PFSK-1 (cell line): Measurements from ENCODE around the gene STARD8.

Source experiments
- FOXP2 ChIP-seq: optimal IDR thresholded peaks from 2 replicates; pipeline ENCODE3; 2011; ENCODE audit warnings: borderline replicate concordance, control low read depth, inconsistent platforms; ENCODE audit not compliant: insufficient read depth; ENCODE audit errors: extremely low read length, extremely low read depth
- POLR2AphosphoS5 ChIP-seq: IDR thresholded peaks from 2 replicates; pipeline ENCODE4 v1.6.1; 2012; ENCODE audit warnings: low read depth, mild to moderate bottlenecking, control low read depth, low read length, moderate library complexity
- REST ChIP-seq, 2 experiments: IDR thresholded peaks; 2 replicates each; pipeline versions ENCODE4 v1.6.1 to v1.8.0; 2011 to 2012; ENCODE audit warnings: low read depth in 2 of 2, low read length in 2 of 2, control low read depth in 1 of 2, inconsistent platforms in 1 of 2, mild to moderate bottlenecking in 1 of 2, moderate library complexity in 1 of 2; ENCODE audit not compliant: insufficient read depth in 1 of 2
- SIN3A ChIP-seq: IDR thresholded peaks from 2 replicates; pipeline ENCODE4 v1.6.1; 2012; ENCODE audit warnings: mild to moderate bottlenecking, low read length, moderate library complexity, borderline replicate concordance; ENCODE audit not compliant: insufficient read depth
- TAF1 ChIP-seq: IDR thresholded peaks from 2 replicates; pipeline ENCODE4 v1.6.1; 2012; ENCODE audit warnings: low read length, control low read depth, borderline replicate concordance; ENCODE audit not compliant: insufficient read depth

The STARD8 gene

GRCh38 chrX:68669094-68669860 lies 21.8 kb downstream of the STARD8 start:
- TF ChIP-seq FOXP2 (no peak), REST (IDR thresholded peaks at IDR 0.05; ENCODE audit: insufficient read depth in 1 of 2, low read depth in 2 of 2, low read length in 2 of 2) (no peak), TAF1 (no peak), SIN3A (no peak), POLR2AphosphoS5 (no peak)

GRCh38 chrX:68669871-68670270 lies 22.4 kb downstream of the STARD8 start:
- TF ChIP-seq FOXP2 (no peak), REST (IDR thresholded peaks at IDR 0.05; ENCODE audit: insufficient read depth in 1 of 2, low read depth in 2 of 2, low read length in 2 of 2) (no peak), TAF1 (no peak), POLR2AphosphoS5 (no peak), SIN3A (no peak)

- TF ChIP-seq SIN3A, result no peak
- no peak for TF ChIP-seq FOXP2
- no peak for TF ChIP-seq POLR2AphosphoS5
- no peak for TF ChIP-seq TAF1
- TF ChIP-seq REST (IDR thresholded peaks at IDR 0.05; ENCODE audit: insufficient read depth in 1 of 2, low read depth in 2 of 2, low read length in 2 of 2), result no peak
Measured at GRCh38 chrX:68671221-68671620, 23.8 kb downstream of the STARD8 start.

- no peak for TF ChIP-seq POLR2AphosphoS5
- TF ChIP-seq REST (IDR thresholded peaks at IDR 0.05; ENCODE audit: insufficient read depth in 1 of 2, low read depth in 2 of 2, low read length in 2 of 2), result no peak
- TF ChIP-seq TAF1, result no peak
- TF ChIP-seq FOXP2, result no peak
- TF ChIP-seq SIN3A, result no peak
Measured at GRCh38 chrX:68672581-68673318, 25.3 kb downstream of the STARD8 start.
